Dermis microvascular lymphatic vessel endothelial cell (primary cell): ENCODE results near the gene TIGD6. TPM values are rescaled to one million over a fixed set of nuclear protein-coding genes. Genes with fewer than 3 reads are reported as not detected.

ENCODE experiments used
- DNase-seq, 2 donors: peaks; one replicate each; pipeline versions ENCODE4 v3.0.0 to v3.0.0-alpha.2; 2010; ENCODE audit warnings: low read depth in 2 of 2
- total RNA-seq: library from RNA; depleted of rRNA; stranded (reverse); fragments of >200 nt; gene quantifications from 2 replicates; pipeline ENCODE4 v1.2.1, GENCODE V29; 2014

Gene TIGD6
- total RNA-seq, 1 donor from 2014 or later = 3.6 TPM

DNA sequence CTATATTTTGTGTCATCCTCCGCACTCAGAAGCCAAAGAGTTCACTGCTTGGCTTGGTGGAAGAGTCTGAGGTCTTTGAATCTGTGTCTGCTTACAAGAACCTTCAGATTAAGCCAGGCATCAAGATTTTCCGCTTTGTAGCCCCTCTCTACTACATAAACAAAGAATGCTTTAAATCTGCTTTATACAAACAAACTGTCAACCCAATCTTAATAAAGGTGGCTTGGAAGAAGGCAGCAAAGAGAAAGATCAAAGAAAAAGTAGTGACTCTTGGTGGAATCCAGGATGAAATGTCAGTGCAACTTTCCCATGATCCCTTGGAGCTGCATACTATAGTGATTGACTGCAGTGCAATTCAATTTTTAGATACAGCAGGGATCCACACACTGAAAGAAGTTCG, 19.2 kb downstream of the TIGD6 start:
- DNase-seq = no peak

DNA sequence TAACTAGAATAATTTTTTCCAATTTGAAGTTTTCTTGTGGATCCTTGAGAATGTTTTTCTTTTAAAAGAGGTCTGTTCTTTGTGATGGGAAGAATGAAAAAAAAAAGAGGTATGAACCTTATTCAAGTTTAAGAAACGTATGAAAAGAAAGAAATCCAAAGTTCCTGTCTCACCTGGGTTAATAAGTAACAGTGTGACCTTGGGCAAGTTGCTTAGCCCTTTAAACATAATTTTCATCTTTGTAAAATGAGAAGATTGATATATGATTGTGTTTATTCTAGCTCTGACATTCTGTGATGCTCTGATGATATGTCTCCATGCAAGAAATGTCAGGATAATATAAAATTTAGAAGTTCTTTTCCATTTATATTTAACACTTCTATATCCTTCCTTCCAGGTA, 20.6 kb downstream of the TIGD6 start:
- no peak for DNase-seq

DNA sequence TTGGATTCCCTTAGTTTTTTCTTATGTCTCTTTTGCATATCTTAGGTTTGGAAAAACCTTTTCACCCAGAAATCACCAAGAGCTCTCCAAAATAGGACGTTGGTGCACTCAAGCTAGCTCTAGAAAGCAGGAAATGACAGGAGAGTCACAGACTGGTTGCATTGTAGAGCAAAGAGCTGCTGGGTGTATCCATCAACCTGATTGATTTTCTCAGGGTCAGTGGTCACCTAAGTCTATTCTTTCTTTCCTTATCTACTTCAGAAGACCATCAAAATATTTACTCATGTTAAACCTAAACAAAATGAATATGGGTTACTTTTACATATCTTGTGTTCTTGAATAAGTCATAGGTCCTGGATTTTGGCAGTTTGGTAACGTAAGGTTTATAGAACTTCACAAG, 25.0 kb downstream of the TIGD6 start:
- DNase-seq = no peak

DNA sequence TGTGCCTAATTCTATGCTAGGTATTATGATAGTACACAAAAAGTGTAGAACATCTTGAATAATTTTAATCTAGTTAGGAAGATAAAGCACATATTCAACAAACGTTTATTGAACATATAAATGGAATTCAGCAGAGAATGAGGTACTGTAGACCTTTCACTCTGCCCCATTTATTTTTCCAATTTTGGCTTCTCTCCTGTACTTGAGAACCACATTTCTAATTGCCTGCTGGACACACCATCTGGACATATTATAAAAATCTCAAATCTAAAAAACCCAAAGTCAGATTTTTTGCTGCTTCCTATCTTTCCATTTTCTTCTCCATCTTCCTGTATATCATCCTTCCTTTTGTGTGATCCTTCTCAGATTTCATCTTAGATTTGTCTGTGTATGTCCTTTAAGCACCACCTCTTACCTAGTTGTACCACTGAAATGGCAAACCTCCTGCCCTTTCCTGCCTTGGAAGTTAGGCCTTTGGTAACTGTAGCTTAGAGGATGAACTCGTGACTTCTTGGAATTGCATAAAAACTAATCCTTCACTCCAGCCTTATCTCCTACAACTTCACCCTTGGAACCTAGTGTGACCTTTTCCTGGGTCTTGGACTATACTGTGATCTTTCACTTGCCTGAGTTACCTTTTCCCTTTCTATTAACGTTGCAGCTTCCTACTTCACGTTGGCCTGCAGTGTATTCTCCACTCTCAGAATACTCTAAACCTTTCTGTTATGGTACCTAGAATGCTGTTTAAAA, 31.1 kb downstream of the TIGD6 start:
- DNase-seq = no peak

DNA sequence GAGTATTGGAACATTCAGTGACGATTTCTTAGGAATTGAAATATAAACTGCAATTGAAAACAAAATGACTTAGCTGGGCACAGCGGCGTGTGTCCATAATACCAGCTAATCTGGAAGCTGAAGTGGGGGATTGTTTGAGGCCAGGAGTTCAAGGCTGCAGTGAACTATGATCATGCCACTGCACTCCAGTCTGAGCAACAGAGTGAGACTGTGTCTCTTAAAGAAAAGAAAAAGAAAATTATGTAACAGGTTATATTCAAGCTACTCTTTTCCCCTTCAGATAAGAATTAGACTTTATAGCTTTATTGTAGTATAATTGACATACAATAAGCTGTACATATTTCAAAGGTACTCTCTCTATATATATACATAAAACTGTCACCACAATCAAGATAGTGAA, 33.5 kb downstream of the TIGD6 start:
- no peak for DNase-seq

DNA sequence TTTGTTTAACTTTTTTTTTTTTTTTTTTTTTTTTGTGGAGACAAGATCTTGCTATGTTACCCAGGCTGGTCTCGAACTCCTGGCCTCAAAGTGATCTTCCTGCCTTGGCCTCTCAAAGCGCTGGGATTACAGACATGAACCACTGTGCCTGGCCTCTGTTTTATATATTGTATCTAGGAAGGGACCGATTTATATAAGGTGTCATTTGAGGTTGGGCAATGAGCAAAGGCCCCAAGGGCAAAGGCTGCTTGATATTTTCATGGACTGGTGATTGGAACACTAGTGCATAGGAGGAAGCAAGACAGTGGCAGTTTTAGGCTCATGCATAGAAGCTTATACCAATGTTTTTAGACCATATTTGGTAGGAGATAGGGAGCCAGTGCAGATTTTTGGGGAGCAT, 36.7 kb downstream of the TIGD6 start:
- DNase-seq = no peak

DNA sequence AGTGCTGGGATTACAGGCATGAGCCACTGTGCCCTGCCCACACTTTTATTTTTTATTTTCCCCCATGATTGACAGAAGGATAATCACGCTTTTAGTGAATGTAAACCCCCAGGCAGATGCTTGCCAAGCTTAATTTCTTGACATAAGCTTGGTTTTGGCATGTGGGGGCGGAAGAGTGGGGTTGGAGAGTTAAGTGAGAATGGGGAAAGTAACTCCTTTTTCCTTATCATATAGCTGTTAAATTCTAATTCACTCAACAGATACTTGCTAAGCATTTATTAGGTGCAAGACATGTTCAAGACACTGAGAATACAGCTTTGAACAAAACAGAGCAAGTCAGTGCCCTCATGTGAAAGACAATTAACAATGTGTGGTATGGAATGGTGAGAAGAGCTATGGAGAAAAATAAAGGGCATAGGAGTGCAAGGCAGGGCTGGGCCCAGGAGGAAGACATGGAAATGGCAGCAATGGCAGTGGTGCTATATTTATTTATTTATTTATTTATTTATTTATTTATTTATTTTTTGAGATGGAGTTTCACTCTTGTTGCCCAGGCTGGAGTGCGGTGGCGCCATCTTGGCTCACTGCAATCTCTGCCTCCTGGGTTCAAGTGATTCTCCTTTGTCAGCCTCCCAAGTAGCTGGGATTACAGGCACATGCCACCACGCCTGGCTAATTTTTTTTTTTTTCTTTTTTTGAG, 37.7 kb downstream of the TIGD6 start:
- no peak for DNase-seq

DNA sequence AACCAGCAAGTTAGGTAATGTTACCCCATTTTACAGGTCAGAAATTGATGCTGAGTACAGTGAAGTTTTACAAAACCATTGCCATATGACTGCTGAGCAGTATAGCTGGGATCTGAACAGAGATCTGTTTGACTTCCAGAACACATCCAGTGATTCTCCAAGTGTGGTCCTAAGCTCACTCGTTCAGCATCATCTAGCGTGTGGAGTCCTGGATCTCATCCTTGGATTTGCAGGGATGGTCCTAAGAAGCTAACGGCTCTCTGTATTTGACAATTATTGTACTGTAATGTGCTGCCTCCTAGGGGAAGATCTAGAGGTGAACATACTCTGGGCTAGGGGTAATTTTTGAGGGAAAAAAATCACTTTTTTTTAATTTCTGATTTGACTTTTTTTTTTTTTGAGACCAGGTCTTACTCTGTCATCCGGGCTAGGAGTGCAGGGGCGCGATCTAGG, 38.5 kb downstream of the TIGD6 start:
- peak; percentile 48 to 69 for DNase-seq

DNA sequence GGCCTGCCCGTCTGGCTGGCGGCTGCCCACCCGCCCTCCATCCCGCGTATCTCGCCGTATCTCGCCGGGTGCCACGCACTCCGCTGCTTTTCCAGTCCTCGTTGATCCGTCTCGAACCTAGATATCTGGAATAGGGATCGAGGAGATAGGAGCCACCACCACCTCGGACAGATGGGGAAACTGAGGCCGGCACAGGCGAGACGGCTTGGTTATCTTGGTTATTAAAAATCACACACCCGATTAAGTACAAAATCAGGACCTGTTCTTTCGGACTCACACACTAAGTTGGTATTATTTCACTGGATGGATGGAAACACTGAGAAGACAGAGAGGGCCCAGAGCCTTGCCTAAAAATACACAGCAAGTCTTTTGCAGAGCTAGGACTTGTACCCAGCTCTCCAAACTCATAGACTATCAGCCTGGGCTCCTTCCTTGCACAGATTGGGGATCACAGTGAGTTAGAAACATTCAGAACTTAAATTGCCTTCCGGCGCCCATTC, 39.2 kb downstream of the TIGD6 start:
- no peak for DNase-seq

DNA sequence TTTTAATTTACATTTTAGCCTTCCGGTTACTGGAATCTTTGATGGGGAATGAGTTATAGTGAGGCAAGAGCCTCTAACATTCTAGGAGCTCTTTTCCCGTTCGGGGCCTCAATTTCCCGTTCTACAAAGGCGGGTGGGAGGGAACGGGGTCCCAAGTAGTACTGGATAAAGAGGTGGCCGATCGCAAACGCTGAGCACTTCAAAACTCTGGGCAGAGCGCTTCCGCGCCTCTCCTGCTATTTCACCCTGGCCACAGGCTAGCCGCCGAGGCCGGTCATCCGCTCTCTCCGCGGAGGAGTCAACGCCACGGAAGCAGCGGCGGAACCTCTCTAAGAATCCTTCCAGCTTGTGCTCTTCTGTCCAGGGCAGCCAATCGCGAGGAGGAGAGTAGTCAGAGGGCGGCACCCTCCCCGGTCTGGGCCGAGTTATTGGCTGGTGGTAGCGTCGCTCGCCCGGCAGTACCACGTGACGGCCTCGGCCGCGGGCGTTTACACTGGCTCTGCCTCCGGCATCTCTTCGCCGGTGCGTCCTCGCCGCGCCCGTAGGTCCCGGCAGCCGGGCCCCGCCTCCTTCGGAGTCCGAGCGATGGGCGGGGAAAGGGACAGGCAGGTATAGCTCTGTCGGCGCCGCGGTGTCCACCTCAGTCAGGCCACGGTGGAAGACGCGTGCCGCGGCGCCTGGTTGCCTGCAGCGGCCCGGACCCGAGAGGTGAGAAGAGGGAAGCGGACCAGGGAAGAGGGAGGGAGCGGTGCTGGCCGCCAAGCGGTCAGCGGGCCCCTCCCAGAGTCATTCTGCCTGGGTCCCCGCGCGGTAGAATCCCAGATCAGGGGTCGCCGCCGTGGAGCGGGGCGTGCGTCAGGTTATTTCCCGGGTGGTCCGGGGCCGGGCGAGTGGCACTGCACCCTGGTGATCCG, 39.9 kb downstream of the TIGD6 start, which contains the start of gene SLC26A2:
TSS of gene SLC26A2 (plus strand) at position 487 of the 914 bp plus-strand sequence. CDS start 16,895 bp downstream, outside the sequence.
- peak; percentile 82 to 98 for DNase-seq

DNA sequence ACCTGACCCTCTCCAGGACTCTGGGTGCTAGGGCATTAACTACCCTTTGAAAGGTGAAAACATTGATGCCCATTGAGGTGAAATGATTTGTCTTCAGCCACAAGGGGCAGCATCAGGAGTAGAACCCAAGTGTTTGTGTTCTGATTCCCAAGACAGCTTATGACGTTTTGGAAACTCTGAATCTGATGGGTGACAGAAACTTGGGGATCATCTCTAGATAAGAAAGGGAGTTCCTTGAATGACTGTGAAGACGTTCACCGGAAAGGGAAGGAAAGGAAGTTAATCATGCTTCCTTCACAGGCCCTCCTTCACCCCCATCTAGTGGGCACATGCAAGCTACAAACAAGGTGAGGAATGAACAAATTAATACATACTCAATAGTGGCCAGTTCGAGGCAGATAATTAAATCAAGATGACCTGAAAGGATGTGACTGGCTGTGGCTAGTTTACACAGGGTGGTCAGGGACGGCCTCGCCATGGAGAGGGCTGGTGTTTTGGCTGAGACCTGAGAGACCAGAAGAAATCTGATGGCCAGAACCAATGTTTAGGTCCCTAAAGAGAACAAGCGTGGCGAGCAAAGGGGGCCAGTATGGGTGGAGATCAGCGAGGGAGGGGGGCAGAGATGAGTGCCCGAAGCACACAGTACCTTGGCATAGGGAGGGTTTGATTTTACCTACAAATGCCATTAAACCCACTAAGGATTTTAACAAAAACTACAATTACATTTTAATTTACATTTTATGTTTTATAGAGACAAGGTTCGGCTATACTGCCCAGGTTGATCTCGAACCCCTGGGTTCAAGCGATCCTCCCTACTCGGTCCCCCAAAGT, 40.8 kb downstream of the TIGD6 start:
- peak in 1 of 2 donors; percentile 65 for DNase-seq

DNA sequence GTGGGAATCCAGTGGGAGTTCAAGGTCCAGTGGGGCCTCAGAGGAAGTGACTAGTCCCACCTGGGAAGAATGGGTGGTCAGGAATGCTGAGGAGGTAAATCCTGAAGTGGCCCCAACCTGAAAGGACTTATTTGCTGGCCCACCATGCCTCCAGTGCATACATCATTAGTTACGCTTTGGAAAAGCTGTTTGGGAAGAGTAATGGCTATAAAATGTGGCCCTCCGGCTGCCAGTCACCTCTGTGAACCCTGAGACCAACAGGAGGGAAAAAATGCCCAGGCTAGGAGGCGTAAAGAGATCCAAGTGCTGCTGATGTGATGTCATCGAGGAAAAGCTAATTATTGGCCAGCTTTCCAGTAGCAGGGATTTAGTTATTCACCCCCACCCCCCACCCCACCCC, 42.6 kb downstream of the TIGD6 start:
- DNase-seq = no peak

DNA sequence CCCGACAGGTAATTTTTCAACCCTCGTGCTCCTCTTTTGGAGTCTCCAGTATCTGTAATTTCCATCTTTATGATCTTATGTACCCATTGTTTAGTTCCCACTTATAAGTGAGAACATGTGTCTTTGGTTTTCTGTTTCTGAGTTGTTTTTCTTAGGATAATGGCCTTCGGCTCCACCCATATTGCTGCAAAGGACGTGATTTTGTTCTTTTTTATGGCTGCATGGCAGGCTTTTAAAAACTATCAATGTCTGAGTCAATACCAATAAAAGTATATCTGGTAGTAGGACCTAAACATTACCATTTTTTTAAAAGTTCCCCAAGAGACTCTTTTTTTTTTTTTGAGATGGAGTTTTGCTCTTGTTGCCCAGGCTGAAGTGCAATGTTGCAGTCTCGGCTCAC, 43.8 kb downstream of the TIGD6 start:
- DNase-seq = no peak

DNA sequence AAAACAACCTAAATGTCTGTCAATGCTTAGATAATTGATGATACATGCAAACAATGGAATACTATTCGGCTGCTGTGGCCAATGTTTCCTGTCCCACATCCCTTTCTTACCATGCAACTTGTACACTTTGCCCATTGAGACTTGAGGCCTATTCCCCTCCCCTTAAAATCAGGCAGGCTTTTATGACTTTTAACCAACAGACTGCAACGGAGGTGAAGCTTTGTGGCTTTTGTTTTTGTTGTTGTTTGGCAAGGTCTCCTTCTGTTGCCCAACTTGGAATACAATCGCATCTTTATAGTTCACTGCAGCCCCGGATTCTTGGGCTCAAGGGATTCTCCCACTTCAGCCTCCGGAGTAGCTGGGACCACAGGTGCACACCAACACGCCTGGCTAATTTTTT, 45.7 kb downstream of the TIGD6 start:
- peak in 1 of 2 donors; percentile 27 for DNase-seq

DNA sequence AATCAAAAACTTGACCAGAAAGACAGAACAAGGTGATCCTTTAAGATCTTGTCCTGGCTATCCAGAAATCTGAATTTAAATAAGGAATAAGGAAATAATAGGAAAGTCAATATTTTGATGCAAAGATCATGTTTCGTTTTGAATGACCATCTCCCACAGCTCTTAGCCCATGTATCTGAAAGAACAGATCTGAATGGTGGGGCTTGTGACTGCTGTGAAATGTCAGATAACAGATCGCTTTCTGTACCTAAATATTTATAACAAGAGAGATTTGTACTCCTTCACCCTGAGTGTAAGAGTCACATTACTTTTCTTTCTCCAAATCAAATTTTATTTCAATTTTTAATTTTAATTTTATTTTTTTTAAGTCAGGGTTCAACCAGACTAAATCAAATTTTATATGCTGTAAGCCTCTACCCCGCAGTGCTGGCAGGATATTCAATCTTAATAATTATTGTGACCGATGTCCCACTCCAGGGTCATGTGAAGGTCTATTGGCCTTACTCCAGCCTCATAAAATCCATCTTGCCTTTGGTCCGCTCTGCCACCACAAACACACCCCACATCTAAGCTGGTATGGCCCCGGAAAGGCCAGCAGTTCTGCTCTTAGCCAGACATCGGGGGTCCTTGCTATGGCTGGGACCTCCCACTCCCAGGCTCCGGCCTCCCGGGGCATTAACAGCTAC, 46.9 kb downstream of the TIGD6 start:
- no peak for DNase-seq

DNA sequence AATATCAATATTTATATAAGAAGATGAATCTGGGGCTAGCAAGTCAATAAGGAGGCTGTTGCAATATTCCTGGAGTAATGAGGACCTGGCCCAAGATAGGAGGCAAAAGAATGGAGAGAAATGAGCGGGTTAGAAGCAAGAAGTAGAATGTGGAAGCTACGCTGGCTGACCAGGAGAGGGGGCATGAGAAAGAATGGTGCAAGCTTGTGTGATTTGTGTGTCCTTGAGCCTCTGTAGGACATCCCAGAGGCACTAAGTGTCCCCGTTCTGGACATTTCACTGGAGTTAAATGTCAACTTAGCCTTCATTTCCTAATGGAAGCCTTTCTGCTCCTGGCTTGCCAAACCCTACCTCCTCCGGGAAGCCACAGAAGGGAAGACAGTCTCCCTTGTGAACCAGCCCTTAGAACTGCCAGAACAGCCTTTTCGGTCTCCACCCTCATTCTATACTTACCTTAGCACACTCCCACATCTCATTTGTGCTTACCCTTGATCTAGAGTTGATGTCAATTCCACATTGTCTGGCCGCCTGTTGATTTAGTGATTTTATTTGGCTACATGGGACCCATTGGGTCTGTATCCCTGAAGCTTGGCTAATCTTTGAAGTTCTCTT, 49.2 kb downstream of the TIGD6 start:
- no peak for DNase-seq

DNA sequence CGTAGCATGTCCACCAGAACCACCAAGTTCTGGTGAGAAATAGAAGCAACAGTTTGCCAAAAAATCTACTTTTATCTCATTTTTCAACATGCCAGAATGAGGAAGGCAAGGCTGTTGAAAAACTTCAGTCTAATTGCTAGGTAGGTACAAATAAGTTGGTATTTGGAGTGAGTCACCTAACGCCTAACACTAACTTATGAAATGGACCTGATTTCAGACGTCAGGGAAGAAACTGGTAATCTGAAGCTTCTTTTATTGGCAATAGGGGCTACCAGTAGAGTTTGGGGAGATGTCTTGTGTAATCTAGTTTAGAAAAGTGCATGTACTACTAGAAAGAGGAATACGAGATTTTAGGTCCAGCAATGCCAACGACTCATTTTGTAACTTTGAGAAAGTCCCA, 51.5 kb downstream of the TIGD6 start:
- no peak for DNase-seq

DNA sequence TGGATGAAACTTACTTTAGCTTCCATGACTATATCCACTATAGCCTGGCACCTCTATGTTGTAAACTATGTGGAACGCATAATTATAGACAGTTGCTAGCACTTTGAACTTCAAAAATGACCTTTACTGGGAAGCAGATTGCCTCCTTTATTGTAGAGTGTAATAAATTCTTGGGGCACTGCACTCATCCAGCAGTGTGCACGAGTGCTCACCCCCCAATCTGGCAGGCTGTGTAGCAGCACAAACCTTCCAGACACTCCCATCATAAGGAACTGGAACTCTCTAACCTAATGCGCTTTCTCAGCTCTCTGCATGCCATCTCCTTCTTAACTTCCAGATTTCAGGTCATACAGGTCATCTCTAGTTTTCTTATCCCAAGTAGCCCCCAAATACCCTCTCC, 54.3 kb downstream of the TIGD6 start:
- no peak for DNase-seq

DNA sequence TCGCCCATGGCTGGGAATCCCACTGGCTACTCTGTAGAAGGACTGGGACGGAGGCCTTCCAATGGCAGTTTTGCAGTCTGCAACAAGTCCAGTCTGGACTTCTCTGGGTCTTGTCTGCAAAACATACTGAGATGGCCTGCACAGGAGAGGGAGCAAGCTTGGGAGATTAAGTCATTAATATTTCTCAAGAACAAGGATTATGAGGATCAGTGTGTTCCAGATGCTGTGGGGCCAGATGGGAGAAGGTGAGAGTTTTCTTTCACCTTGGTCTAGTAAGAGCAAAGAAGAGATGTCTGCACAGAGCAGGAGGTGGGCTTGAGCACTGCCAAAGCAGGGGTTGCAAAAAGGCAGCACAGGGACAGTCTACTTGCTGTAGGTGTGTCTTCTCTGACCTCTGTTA, 55.8 kb downstream of the TIGD6 start, which contains the start of gene PDE6A:
TSS of gene PDE6A (minus strand) at position 128 of the 400 bp plus-strand sequence. CDS start at position 8, 120 bp downstream.
- no peak for DNase-seq
